Osteocyte (in vitro differentiated cells): ENCODE data around the gene CCR2. TPM values are rescaled to one million over a fixed set of nuclear protein-coding genes. Genes with fewer than 3 reads are reported as not detected.

Source experiments
- DNase-seq: peaks from one replicate; pipeline ENCODE4 v3.0.0; 2021; ENCODE audit warnings: mixed read lengths; ENCODE audit not compliant: unreplicated experiment; ENCODE audit errors: extremely low spot score
- H3K27ac Mint-ChIP-seq: one replicate; pipeline ENCODE4 v1.8.0; 2021; ENCODE audit warnings: mild to moderate bottlenecking, mixed read lengths; ENCODE audit not compliant: unreplicated experiment
- H3K27me3 Mint-ChIP-seq: one replicate; pipeline ENCODE4 v1.8.0; 2021; ENCODE audit warnings: mixed read lengths; ENCODE audit not compliant: unreplicated experiment
- H3K36me3 Mint-ChIP-seq: one replicate; pipeline ENCODE4 v1.8.0; 2021; ENCODE audit warnings: mixed read lengths; ENCODE audit not compliant: unreplicated experiment
- H3K4me1 Mint-ChIP-seq: one replicate; pipeline ENCODE4 v1.8.0; 2021; ENCODE audit warnings: mixed read lengths; ENCODE audit not compliant: unreplicated experiment
- H3K4me3 Mint-ChIP-seq: one replicate; pipeline ENCODE4 v1.8.0; 2021; ENCODE audit warnings: mild to moderate bottlenecking, moderate library complexity, mixed read lengths; ENCODE audit not compliant: unreplicated experiment
- H3K9me3 Mint-ChIP-seq: one replicate; pipeline ENCODE4 v1.8.0; 2021; ENCODE audit warnings: mixed read lengths; ENCODE audit not compliant: unreplicated experiment
- CTCF ChIP-seq: fragments of 200-600 bp; sonication (generic); IDR thresholded peaks from 2 replicates; pipeline ENCODE4 v1.5.0; 2021; ENCODE audit warnings: antibody characterized with exemption, mild to moderate bottlenecking, moderate library complexity
- total RNA-seq: library from RNA; stranded (reverse); gene quantifications from 2 replicates; pipeline ENCODE4 v1.2.1, GENCODE V29; 2021

CCR2 gene
- total RNA-seq, 1 donor from 2014 or later: not detected

GRCh38 chr3:46375218-46375617, 21.3 kb downstream of the CCR2 start:
- Mint-ChIP-seq H3K27ac (no peak overlapping the region), H3K9me3 (no peaks in the 10 kb centered on the region), H3K4me3 (no peak overlapping the region), H3K4me1 (no peaks in the 10 kb centered on the region), H3K36me3 (no peaks in the 10 kb centered on the region), H3K27me3 (peaks cover 57% of the 10 kb centered on the region)
- no peak for TF ChIP-seq CTCF
- no peak for DNase-seq

DNA sequence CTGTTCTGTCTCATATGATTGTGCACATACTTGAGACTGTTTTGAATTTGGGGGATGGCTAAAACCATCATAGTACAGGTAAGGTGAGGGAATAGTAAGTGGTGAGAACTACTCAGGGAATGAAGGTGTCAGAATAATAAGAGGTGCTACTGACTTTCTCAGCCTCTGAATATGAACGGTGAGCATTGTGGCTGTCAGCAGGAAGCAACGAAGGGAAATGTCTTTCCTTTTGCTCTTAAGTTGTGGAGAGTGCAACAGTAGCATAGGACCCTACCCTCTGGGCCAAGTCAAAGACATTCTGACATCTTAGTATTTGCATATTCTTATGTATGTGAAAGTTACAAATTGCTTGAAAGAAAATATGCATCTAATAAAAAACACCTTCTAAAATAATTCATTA, 21.9 kb downstream of the CCR2 start:
- no peaks in the 10 kb centered on the region for H3K36me3 Mint-ChIP-seq

GRCh38 chr3:46378426-46378942, 24.6 kb downstream of the CCR2 start:
- Mint-ChIP-seq H3K27ac (no peak overlapping the region), H3K4me3 (no peak overlapping the region), H3K4me1 (peaks cover 10% of the 10 kb centered on the region), H3K9me3 (no peaks in the 10 kb centered on the region), H3K36me3 (no peaks in the 10 kb centered on the region), H3K27me3 (peaks cover 37% of the 10 kb centered on the region)
- peak; percentile 61 for TF ChIP-seq CTCF
- no peak for DNase-seq

More for the DNA sequence above, 21.9 kb downstream of the CCR2 start:
- H3K27me3 Mint-ChIP-seq: peaks cover 53% of the 10 kb centered on the region
- H3K27ac Mint-ChIP-seq: no peak overlapping the region
- TF ChIP-seq CTCF: no peak
- H3K9me3 Mint-ChIP-seq: no peaks in the 10 kb centered on the region
- peaks cover 5% of the 10 kb centered on the region for H3K4me1 Mint-ChIP-seq
- no peak for DNase-seq
- no peak overlapping the region for H3K4me3 Mint-ChIP-seq

GRCh38 chr3:46380471-46381221, 26.7 kb downstream of the CCR2 start:
- Mint-ChIP-seq H3K27me3 (peaks cover 32% of the 10 kb centered on the region), H3K9me3 (no peaks in the 10 kb centered on the region), H3K4me1 (peaks cover 10% of the 10 kb centered on the region), H3K27ac (peak overlapping the region; percentile 51), H3K4me3 (no peak overlapping the region), H3K36me3 (no peaks in the 10 kb centered on the region)
- TF ChIP-seq CTCF: no peak
- no peak for DNase-seq

- no peak for DNase-seq
- Mint-ChIP-seq H3K27ac (no peak overlapping the region), H3K4me3 (no peak overlapping the region), H3K27me3 (peaks cover 29% of the 10 kb centered on the region), H3K4me1 (peaks cover 10% of the 10 kb centered on the region), H3K9me3 (no peaks in the 10 kb centered on the region), H3K36me3 (no peaks in the 10 kb centered on the region)
- no peak for TF ChIP-seq CTCF
Measured at GRCh38 chr3:46381625-46382024, 27.7 kb downstream of the CCR2 start.
